GM20000 (cell line): ENCODE data around the gene FLNB.

ENCODE experiments used
- DNase-seq: peaks from one replicate; pipeline ENCODE4 v3.0.0; 2012; ENCODE audit warnings: low spot score
- CTCF ChIP-seq: IDR thresholded peaks from 2 replicates; pipeline ENCODE4 v1.5.1; 2012; ENCODE audit warnings: mild to moderate bottlenecking, control low read depth; ENCODE audit errors: extremely low read depth, missing control alignments

The FLNB gene

GRCh38 chr3:58085616-58086015 lies 77.4 kb downstream of the FLNB start:
- no peak for TF ChIP-seq CTCF
- no peak for DNase-seq

DNA sequence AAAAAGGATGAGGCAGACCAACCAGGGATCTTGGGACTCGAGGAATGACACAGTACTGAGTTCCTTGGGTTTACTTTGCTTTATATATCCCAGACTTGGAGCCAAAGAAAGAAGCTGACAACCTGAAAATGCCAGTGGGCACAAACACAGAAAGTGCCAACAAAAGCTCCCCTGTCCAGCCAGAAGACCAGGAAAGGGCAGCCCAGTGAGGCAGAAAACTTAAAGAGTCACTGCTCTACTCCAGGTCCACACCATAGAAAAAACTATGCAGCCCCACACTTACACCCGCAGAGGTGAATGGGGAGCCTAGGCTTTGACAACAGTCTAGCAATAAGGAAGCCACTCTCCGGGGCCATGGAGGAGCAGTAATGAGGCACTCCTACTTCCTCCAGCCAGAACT lies 80.3 kb downstream of the FLNB start:
- no peak for TF ChIP-seq CTCF
- DNase-seq: no peak

DNA sequence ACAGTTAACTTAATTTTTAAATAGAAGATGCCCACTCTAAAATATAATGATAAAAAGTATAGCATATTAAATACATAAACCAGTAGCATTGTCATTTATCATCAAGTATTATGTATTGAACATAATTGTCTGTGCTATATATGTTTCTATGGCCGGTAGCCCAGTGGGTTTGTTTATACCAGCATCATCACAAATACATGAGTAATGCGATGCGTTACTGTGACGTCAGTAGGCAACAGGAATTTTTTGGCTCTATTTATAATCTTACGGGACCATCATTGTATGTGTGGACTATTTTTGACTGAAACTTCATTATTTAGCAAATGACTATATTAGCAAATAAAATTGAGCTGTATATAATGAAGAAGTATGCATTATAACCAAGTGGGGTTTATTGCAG lies 82.1 kb downstream of the FLNB start:
- no peak for DNase-seq
- no peak for TF ChIP-seq CTCF

- DNase-seq: no peak
- TF ChIP-seq CTCF: no peak
Measured at GRCh38 chr3:58092521-58092920, 84.3 kb downstream of the FLNB start.

DNA sequence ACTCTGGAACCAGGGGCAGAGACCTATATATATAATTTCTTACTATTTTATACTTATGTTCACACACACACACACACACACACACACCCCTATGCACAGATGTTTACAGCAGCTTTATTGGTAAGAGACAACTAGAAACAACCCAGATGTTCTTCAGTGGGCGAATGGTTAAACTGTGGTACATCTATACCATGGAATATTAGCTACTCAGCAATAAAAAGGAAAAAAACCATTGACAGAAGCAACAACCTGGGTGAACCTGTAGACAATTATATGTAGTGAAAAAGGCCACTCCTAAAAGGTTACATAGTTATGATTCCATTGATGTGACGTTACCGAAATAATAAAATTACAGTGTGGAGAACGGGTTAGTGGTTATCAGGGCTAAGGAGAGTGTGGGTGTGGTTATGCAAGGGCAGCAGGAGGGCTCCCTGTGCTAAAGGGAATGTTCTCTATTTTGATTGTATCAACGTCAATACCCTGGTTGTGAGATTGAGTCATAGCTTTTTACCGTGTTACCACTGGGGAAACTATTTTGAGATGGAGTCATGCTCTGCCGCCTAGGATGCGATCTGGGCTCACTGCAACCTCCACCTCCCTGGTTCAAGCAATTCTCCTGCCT lies 85.5 kb downstream of the FLNB start:
- DNase-seq: no peak
- no peak for TF ChIP-seq CTCF

DNA sequence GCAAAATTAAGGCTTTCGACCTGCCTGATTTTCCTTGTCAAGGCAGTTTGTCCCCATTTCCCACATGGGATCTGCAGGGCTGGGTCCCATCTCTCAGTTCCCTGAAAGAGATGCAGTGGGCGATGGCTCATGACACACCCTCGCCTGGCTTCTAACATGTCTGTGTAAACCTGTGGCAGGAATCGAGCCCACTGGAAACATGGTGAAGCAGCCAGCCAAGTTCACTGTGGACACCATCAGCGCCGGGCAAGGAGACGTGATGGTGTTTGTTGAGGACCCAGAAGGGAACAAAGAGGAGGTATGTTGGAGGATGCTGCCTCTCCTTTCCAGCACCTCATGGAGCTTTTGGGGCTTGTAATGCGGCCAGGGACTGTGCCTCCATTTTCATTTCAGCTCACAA lies 86.4 kb downstream of the FLNB start:
- TF ChIP-seq CTCF: no peak
- DNase-seq: no peak

- TF ChIP-seq CTCF: no peak
- DNase-seq: no peak
Measured at GRCh38 chr3:58095603-58096138, 87.4 kb downstream of the FLNB start.
